Activated T-cell treated with anti-CD3 and anti-CD28 coated beads for 4 hours (primary cell): ENCODE results near the gene GPR35.

ENCODE experiments used
- DNase-seq: peaks from one replicate; pipeline ENCODE4 v3.0.0-alpha.2; 2020

GPR35 gene

DNA sequence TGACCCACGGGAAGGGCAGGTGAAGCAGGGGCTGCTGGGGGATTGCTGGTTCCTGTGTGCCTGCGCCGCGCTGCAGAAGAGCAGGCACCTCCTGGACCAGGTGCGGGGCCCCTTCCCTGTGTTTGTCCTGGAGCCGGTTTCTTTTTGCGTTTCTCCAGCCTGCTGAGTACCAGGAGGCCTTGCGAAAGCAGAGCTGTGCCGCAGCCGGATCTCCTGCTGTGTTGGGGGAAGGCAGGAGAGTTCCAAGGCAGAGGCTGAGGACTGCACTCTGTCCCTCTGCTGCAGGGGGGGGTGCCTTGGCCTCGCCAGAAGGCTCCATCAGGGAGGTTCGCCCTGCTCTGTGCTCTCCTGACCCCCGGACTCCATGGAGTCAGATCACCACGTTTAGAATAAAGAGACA is 35.9 kb upstream of the GPR35 start:
- no peak for DNase-seq

GRCh38 chr2:240589850-240590525 is 35.3 kb upstream of the GPR35 start:
- DNase-seq, result no peak

DNA sequence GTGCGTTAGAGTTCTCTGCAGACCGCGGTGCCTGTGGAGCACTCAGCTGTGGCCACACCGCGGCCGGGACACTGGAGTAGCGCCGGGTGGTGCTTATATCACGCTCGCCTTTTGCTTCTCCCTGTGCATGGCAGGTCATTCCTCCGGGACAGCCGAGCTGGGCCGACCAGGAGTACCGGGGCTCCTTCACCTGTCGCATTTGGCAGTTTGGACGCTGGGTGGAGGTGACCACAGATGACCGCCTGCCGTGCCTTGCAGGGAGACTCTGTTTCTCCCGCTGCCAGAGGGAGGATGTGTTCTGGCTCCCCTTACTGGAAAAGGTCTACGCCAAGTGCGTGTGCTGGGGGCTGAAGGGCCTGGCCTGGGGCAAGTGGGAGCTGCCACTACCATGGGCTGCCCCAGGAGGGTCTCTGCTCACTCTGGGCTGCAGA is 34.6 kb upstream of the GPR35 start:
- DNase-seq, result no peak

DNA sequence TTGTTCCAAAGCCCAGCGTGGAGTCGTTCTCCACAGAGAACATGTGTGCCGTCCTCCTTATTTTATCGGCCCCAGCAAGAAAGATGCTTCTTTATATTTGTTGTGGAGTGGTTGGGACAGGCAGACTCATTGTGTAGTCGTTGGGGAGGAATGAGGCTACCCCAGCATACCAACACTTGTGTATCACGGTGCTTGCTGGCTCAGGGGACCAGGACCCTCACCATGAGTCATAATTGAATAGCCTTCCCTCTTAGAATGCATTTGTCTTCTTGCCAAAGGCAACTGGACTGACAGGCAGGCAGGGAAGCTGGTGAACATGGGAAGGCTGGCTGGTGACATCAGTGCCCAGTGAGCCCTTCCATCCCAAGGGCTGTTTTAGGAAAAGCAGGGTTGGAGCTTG is 34.1 kb upstream of the GPR35 start:
- DNase-seq, result no peak

GRCh38 chr2:240591784-240592183 is 33.5 kb upstream of the GPR35 start:
- no peak for DNase-seq

DNA sequence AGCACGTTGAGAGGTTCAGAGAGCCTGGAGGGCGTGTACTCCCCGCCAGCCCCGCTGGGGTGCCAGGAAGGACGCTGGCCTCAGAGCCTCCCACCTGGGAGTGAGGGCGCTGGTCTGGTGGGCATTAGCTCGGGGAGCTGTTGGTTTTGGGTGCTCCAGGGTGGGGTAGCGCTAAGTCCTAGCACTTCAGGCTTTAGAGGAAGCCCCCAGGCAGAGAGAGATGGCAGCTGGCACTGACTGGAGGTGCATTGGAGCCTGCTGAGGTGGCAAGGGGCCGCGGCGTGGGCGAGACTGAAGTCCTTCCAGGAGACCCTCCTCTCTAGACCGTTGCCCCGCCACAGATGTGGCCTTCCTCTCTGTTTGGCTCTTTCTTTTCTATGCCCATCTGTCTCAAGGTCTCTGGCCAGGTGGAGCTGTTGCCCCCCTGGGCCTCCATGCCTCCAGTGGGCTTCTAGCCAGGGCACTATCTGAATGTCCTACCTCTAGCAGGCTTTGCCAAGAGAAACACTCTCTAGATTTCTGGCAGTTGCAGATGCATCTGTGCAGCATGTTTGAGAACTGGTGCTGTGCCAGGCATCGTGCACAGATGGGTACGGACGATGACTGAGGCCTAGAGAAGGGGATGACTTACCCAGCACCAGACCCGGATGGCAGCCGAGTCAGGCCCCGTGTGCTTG is 32.1 kb upstream of the GPR35 start:
- DNase-seq, result no peak

DNA sequence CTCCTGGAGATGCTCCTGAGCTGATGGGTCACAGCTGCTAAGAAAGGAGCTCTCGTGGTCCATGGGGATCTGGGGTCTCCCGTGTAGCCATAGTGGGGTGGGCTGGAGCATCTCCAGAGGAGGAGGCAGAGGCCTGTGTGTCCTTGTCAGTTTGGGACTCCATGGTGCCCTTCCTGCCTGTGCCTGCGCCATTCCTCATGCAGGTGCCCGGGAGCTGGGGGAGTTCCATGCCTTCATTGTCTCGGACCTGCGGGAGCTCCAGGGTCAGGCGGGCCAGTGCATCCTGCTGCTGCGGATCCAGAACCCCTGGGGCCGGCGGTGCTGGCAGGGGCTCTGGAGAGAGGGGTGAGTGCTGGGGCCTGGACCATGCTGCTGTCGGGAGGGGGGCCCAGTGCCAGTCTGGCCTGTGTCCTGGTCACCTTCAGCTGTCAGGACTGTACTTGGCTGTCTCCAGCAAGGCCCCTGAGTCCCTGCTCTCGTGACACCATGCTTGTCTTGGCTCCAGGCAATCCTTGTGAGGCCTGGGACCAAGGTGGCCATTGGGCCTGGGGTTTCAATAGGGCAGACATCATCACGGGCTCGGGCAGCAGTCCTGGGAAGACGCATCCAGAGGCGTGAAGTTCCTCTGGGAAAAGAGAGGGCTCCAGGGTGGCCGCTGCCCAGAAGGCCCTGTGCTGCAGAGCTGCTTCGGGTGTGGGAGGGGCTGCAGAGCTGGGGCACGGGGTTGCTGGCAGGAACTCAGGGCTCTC is 31.4 kb upstream of the GPR35 start:
- DNase-seq, result no peak

DNA sequence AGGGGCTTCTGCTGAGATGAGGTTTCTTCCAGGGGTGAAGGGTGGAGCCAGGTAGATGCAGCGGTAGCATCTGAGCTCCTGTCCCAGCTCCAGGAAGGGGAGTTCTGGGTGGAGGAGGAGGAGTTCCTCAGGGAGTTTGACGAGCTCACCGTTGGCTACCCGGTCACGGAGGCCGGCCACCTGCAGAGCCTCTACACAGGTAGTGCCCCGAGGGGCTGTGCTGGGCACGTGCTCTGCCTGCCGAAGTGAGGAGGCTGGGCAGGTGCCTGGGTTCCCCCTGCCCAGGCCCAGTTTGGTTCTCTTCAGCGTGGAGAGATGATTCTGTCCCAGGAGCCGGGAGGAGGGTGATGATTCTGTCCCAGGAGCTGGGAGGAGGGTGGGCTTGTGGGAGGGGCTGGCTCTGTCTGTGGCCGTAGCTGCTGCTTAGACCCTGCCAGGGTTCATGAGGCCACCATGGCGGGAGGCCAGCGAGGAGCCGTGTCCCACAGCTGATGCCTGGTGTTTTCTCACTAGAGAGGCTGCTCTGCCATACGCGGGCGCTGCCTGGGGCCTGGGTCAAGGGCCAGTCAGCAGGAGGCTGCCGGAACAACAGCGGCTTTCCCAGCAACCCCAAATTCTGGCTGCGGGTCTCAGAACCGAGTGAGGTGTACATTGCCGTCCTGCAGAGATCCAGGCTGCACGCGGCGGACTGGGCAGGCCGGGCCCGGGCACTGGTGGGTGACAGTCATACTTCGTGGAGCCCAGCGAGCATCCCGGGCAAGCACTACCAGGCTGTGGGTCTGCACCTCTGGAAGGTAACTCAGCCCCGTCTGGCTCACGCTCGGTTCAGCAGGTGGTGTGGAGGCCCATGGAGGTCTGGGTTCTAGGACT is 30.5 kb upstream of the GPR35 start:
- DNase-seq, result no peak

DNA sequence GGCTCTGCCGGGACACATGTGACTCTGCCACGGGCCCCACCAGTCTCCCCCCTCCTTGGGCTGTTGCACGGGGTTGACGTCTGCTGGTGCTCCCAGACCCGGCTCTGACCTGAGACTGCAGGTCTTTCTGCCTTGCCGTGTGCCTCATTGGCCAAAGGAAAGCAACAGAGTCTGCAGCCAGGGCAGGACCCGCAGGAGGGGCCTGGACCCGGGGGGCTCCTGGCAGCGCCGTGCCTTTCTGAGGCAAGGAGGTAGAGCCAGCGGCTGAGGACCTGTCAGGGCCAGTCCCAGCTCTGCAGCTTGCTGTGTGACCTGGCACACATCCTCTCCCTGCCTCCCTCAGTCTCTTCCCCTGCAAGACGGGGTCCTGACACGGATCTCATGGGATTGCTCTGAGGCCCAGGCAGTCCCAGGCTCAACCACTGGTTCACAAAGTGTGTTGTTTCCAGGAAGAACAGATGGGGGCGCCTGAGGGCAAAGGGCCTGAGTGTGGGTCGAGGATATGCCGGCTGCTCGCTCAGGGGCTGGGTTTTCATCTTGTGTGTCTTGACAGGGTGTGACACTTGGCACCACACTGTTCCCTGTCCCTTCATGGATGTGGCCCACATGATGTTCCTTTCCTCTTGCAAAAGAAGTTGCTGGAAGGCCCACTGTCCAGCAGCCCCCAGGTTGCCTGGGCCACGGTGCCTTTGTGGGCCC is 29.8 kb upstream of the GPR35 start:
- DNase-seq, result no peak

GRCh38 chr2:240596080-240596460 is 29.2 kb upstream of the GPR35 start:
- no peak for DNase-seq

DNA sequence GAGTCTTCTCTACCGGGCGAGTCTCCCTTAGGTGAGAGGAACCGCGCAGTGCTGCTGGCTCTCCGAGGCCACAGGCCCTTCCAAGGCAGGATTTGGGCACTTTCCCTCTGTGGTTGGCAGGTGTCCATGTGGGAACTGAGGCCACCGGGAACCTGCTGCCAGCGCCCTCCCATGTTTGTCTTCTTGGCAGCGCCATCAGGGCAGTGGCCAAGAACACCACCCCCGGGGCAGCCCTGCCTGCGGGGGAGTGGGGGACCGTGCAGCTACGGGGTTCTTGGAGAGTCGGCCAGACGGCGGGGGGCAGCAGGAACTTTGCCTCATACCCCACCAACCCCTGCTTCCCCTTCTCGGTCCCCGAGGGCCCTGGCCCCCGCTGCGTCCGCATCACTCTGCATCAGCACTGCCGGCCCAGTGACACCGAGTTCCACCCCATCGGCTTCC is 28.8 kb upstream of the GPR35 start:
- no peak for DNase-seq

DNA sequence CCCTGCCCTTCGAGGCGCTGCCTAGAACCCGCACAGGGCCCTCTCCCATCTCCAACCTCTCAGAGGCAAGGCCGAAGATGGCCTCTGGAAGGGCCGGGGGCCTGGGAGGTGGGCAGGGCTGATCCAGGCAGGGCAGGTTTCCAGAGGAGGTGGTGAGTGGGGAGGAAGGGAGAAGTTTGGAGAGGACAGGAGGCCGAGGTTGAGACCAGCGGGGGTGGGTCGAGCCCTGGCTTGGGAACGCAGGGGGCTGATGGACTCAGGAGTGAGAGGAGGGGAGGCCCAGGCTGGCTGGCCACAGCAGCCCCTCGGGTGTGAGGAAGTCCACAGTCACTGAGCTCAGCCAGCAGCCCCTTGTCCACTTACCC is 28.2 kb upstream of the GPR35 start:
- DNase-seq, result no peak

- DNase-seq, result no peak
Observed at GRCh38 chr2:240597419-240598181, 27.7 kb upstream of the GPR35 start.

DNA sequence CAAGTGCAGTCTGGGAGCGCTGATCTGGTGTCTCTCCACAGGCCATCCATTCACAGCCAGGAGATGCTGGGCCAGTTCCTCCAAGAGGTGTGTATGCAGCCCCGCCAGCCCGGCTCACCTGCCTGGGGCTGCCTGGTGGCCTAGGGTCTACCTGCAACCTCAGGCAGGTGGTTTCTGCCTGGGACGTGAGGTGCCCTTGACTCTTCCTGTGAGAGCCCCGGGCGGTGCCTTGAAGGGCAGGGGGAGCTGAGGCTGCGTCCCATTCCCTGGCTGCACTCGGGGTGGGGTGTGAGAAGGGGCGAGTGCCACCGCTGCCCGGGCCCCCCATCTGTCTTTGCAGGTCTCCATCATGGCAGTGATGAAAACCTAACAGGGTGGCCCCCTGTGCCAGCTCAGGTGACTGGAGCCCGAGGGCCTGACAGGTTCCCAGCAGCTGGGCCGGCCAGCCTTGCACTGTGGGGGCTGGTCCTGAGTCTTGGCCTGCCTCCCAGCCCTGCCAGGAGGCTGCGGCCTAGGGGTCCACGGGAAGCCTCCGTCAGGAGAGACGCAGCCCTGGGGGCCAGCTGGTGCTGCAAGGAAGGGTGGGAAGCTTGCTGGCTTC is 26.9 kb upstream of the GPR35 start:
- DNase-seq, result no peak

GRCh38 chr2:240599141-240599583 is 26.1 kb upstream of the GPR35 start:
- DNase-seq, result no peak

DNA sequence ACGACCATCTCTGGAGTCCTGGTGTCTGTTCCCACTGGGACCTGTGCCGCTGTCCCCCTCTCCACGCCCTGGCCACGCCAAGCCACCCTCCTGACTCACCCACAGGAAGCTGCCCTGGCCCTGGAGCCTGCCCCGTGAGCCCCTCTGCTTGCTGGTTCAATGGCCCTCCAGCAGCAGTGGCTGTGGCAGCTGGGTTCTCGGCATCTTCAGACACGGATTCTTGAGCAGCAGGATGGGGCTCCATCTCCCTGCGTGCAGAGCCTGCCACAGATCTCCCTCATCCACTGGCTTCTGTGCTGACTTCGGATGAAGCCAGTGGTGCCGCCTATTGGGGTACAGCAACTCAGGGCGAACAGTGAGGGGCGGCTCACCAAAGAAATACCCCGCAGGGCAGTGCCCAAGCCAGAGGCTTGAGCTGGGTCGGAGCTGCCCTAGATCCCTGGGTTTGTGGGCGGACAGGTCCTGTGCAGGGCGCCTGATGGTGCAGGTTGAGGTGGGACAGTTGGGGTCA is 24.8 kb upstream of the GPR35 start:
- DNase-seq, result no peak

GRCh38 chr2:240601061-240601830 is 24.0 kb upstream of the GPR35 start:
- no peak for DNase-seq

DNA sequence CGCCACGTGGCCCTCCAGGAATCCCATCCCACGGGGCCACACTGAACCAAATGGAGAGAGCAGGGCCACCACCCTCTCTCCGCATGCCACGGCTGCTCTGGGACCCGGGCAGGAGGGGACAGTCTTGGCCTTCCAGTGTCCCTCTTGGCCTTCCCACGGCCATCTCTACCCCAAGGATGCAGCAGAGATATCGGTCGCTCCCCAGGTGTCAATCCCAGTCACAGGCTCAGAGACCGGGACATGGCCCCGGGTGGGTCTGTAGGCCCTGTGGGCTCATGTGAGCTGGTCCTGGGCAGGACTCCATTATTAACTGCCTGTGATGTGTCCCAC is 23.5 kb upstream of the GPR35 start:
- DNase-seq, result no peak

DNA sequence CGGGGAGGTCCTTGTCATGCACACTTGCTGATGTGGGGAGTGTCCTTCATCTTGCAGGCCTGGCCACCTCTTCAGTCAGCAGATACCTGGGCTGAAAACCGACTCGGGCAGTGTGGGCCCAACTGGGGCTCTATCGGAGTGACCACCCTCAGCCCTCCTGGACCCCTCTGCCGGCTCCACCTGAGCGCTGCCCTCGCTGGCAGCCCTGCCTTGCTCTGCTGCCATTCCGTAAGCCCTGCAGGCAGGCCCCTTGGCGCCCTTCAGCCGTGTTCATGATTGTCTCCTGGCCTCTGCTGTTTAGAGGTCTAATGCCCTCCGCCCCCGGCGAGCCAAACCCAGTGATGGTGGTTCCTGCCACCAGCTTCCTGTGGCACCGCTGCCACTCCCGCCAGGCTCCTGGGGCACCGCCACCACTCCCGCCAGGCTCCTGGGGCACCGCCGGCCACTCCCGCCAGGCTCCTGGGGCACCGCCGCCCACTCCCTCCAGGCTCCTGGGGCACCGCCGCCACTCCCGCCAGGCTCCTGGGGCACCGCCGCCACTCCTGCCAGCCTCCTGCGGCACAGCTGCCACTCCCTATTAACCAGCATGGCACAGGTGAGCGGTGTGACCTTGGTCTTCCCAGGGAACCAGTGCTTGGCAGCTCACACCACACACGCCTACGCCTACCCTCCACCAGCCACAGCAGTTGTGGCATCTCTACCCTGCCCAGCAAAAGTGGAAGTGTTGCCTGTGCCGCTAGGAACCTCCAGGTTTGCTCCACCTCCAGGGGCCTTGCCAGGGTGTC is 22.8 kb upstream of the GPR35 start:
- no peak for DNase-seq
